Mucosa of rectum (tissue), 2 donors: ENCODE results near the gene THAP12.
A peak's percentile ranks its signal among the peaks of the same experiment; 100 is the strongest.
"Not testable (repeated sequence)": the region's sequence is repeated elsewhere in the genome, so short reads cannot be mapped to it uniquely, and the experiment has no call there.

Source experiments
- H3K27ac ChIP-seq, 2 donors: one replicate each; pipeline ENCODE4 v1.7.0; 2013; ENCODE audit warnings: inconsistent platforms in 2 of 2, low read depth in 2 of 2, low read length in 2 of 2
- H3K27me3 ChIP-seq, 2 donors: one replicate each; pipeline ENCODE4 v1.7.0; 2013; ENCODE audit warnings: low read length in 2 of 2; ENCODE audit not compliant: control insufficient read depth in 2 of 2, insufficient read depth in 2 of 2
- H3K36me3 ChIP-seq, 2 donors: one replicate each; pipeline ENCODE4 v1.7.0; 2013; ENCODE audit warnings: low read length in 2 of 2; ENCODE audit not compliant: control insufficient read depth in 2 of 2, insufficient read depth in 2 of 2
- H3K4me1 ChIP-seq, 2 donors: one replicate each; pipeline ENCODE4 v1.7.0; 2013; ENCODE audit warnings: low read length in 2 of 2, mild to moderate bottlenecking in 1 of 2; ENCODE audit not compliant: control insufficient read depth in 2 of 2, insufficient read depth in 2 of 2
- H3K4me3 ChIP-seq, 2 donors: one replicate each; pipeline ENCODE4 v1.7.0; 2013; ENCODE audit warnings: low read length in 2 of 2
- H3K9ac ChIP-seq, 2 donors: one replicate each; pipeline ENCODE4 v1.7.0; 2013; ENCODE audit warnings: low read length in 2 of 2, low read depth in 1 of 2, mild to moderate bottlenecking in 1 of 2
- H3K9me3 ChIP-seq, 2 donors: one replicate each; pipeline ENCODE4 v1.7.0; 2013; ENCODE audit warnings: low read length in 2 of 2; ENCODE audit not compliant: control insufficient read depth in 2 of 2
- donor health status: healthy.
- donor health status: Normal muscosa, but diverticular disease.

Gene THAP12

DNA sequence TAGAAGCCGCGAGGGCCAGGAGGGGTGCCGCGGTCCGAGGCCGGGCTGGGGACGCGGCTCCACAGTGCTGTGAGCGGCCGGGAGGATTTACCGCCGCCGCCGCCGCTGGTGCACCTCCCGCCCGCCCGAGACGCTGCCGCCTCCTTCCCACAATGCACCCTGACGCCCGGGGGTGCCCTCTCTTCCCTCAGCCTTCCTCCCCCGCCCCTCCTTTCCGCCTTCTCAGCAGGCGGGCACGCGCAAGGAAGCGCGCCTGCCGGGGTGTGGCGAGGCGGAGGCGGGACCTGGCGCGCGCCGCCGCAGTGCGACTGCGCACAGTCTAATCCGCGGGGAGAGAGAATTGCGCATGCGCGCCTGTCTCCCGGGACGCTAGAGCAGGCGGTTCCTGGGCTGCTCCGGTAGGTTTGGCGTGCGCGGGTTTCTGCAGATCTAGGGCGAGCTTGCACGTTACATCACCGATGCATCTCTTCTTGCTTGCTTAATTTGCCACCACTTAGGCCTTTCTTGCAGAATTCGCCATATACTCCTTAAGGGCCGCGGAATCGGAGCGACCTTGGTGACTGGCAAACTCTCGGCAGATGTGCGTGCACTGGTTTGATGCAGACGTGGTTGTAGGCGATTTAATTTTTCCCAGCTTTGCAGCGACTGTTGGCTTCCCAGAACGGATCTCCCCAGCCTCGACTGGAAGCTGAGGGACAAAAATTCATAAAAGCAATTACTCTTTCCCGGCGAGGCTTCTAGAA lies at the start of gene THAP12, which contains the start of gene GVQW3:
THAP12 (minus strand) TSS at position 156 of the 743 bp plus-strand sequence. CDS start 296 bp downstream, outside the sequence.
GVQW3 (plus strand) TSS at position 347 of the 743 bp plus-strand sequence. CDS start 506 bp downstream, outside the sequence.
- Histone ChIP-seq H3K4me1 (peaks cover 29 to 33% of the 10 kb centered on the region in 2 donors), H3K9ac (peak within 1 kb of the TSS; percentile 49 to 77), H3K27ac (peak within 1 kb of the TSS; percentile 56 to 78), H3K4me3 (peak within 1 kb of the TSS; percentile 94 to 97), H3K9me3 (no peaks in the 10 kb centered on the region), H3K27me3 (no peaks in the 10 kb centered on the region), H3K36me3 (no peaks in the 10 kb centered on the region)

- no peak overlapping the region for H3K27ac ChIP-seq
- peaks cover 0 to 2% of the 10 kb centered on the region in 2 donors for H3K27me3 ChIP-seq
- H3K4me1 ChIP-seq, result no peaks in the 10 kb centered on the region
- H3K36me3 ChIP-seq, result no peaks in the 10 kb centered on the region
- no peak overlapping the region for H3K9ac ChIP-seq
- no peak overlapping the region for H3K4me3 ChIP-seq
- H3K9me3 ChIP-seq, result no peaks in the 10 kb centered on the region
These were observed 45.7 kb upstream of the THAP12 start for GRCh38 chr11:76426660-76427059.

- Histone ChIP-seq H3K27me3 (peaks cover 0 to 2% of the 10 kb centered on the region in 2 donors), H3K4me3 (no peak overlapping the region), H3K4me1 (no peaks in the 10 kb centered on the region), H3K27ac (no peak overlapping the region), H3K36me3 (no peaks in the 10 kb centered on the region), H3K9ac (no peak overlapping the region), H3K9me3 (no peaks in the 10 kb centered on the region)
These were observed 44.0 kb upstream of the THAP12 start for GRCh38 chr11:76424891-76425290.

GRCh38 chr11:76424379-76424778 lies 43.4 kb upstream of the THAP12 start:
- H3K4me1 ChIP-seq, result no peaks in the 10 kb centered on the region
- no peak overlapping the region for H3K27ac ChIP-seq
- H3K36me3 ChIP-seq, result no peaks in the 10 kb centered on the region

DNA sequence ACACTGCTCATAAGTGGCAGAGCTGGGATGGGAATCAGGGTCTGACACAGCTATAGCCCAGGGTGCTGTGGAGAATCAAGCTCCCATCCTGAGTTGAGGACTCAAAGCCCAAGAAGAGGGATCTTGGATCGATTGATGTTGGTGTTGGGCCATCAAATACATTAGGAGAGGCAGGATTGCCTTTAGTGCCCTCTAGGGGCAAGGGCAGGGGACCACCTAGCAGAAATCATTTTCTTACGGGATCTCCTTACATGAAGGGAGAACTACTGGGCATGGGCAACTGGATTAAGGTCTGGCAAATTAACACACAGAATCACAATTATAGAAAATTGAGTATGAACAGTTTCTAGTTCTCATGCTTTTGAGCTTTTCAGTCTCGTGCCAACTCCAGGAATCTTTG lies 39.0 kb upstream of the THAP12 start:
- Histone ChIP-seq H3K9me3 (no peaks in the 10 kb centered on the region), H3K4me1 (no peaks in the 10 kb centered on the region), H3K27me3 (peaks cover 0 to 2% of the 10 kb centered on the region in 2 donors), H3K4me3 (no peak overlapping the region), H3K27ac (no peak overlapping the region), H3K36me3 (no peaks in the 10 kb centered on the region), H3K9ac (no peak overlapping the region)

More at GRCh38 chr11:76424379-76424778, 43.4 kb upstream of the THAP12 start:
- Histone ChIP-seq H3K27me3 (peaks cover 0 to 2% of the 10 kb centered on the region in 2 donors), H3K9me3 (no peaks in the 10 kb centered on the region), H3K4me3 (no peak overlapping the region), H3K9ac (no peak overlapping the region)

DNA sequence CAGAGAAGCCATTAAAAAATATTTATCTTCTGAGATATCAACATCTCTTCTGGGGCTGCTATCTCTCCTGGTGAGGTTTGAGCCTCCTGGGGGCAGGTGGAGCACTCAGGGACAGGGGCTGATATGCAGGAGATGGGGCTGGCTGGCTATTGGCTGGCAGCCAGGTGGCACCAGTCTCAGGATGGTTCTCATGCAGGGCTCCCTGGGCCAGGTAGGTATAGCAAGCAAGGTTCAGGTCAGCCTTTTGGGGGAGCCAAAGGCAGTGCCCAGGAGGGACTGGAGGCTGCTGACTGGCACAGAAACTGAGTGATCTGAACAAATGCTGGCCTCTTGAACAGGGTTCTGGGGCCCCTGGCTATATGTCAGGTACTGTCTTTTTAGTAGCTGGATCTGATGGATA lies 34.1 kb upstream of the THAP12 start:
- H3K9me3 ChIP-seq, result no peaks in the 10 kb centered on the region
- no peaks in the 10 kb centered on the region for H3K27me3 ChIP-seq
- H3K27ac ChIP-seq, result no peak overlapping the region
- H3K4me3 ChIP-seq, result no peak overlapping the region
- no peaks in the 10 kb centered on the region for H3K4me1 ChIP-seq
- no peak overlapping the region for H3K9ac ChIP-seq
- H3K36me3 ChIP-seq, result no peaks in the 10 kb centered on the region

DNA sequence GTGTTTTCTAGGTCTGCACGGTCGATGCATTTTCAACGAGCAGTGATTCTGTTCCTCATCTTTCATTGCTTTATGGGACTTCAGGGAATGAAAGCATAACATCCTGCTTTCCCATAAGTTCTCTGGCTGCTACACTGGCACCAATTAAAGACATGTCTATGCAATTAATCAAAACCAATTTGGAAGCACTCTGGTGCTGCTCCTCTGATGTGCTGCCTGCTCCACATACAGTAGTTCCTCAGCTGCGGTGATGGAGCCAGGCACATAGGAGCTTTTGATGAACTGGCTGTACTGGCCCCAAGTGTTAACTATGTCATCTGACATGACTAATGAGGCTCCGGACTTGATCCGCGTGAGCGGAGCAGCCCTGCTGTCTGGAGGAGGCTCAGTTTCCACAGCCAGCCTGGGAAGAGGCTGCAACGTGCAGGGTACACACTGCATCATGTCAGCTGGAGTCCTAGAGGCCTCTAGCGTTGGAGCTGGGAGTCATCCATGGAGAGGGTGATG lies 30.0 kb upstream of the THAP12 start:
- no peak overlapping the region for H3K9ac ChIP-seq
- H3K27me3 ChIP-seq, result no peaks in the 10 kb centered on the region
- no peaks in the 10 kb centered on the region for H3K4me1 ChIP-seq
- H3K36me3 ChIP-seq, result no peaks in the 10 kb centered on the region
- no peaks in the 10 kb centered on the region for H3K9me3 ChIP-seq
- H3K4me3 ChIP-seq, result no peak overlapping the region
- H3K27ac ChIP-seq, result no peak overlapping the region

DNA sequence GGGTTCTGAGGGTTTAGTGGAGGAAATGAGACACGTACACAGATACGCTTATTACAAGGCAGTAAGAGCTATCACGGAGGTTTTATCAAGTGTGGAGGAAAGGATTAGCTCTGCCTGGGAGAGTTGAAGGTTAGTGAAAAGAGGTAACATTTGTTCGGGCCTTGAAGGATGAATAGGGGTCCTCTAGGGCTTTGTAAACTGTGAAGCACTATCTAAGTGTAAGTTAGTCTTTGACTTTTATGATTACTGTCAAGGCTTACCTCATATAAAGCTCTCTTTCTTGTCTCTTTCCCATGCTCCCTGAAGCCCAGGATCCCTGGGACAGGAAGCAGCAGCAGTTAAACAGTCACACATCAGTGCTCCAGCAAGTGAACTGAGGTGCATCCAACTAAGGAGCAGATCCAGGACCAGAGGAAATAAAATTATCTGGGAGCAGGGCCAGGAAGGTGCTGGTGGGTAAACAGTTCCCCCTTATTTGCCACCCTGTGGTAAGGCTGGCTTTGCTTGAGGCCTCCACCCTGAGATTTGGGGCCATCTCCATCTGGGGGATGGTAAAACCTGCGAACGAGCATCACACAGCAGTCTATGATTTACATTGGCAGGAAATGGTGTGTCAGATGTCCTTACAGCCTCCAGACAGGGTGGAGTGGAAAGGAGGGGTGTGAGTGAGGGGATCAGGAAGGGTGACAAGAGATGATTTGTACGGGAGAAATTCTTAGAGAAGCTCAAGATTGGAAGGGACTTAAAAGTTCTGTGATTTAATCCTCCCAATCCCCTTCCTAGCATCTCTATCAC lies 27.4 kb upstream of the THAP12 start:
- H3K27ac ChIP-seq, result no peak overlapping the region
- H3K36me3 ChIP-seq, result no peaks in the 10 kb centered on the region
- no peak overlapping the region for H3K9ac ChIP-seq
- no peaks in the 10 kb centered on the region for H3K4me1 ChIP-seq
- no peaks in the 10 kb centered on the region for H3K9me3 ChIP-seq
- H3K4me3 ChIP-seq, result no peak overlapping the region
- H3K27me3 ChIP-seq, result no peaks in the 10 kb centered on the region

DNA sequence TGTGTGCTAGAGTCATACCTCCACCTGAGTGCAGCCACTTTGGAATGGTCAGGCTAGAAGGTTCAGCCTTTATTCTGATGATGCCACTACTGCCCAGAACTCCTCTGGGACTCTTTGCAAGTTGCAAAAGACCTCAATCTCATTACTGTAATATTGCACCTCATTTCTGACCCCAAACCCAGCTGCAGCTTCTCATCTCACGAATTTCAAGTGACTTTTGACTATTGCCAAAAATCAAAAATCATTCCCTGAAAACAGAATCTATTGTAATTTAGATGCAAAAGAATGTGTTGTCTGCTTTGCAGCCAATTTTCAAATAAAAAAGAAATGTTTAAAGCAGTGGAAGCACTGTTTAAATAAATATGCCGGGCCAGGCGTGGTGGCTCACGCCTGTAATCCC lies 25.4 kb upstream of the THAP12 start:
- Histone ChIP-seq H3K27me3 (no peaks in the 10 kb centered on the region), H3K4me1 (no peaks in the 10 kb centered on the region), H3K4me3 (no peak overlapping the region), H3K9me3 (no peaks in the 10 kb centered on the region), H3K27ac (no peak overlapping the region), H3K9ac (no peak overlapping the region), H3K36me3 (no peaks in the 10 kb centered on the region)

GRCh38 chr11:76401484-76401883 lies 20.6 kb upstream of the THAP12 start:
- H3K27ac ChIP-seq, H3K9me3 ChIP-seq, H3K27me3 ChIP-seq, H3K9ac ChIP-seq, H3K4me1 ChIP-seq, H3K36me3 ChIP-seq, H3K4me3 ChIP-seq: not testable (repeated sequence)
